ENCODE results near the gene PLXNA4.

The PLXNA4 gene

GRCh38 chr7:132485136-132485535 is 91.1 kb downstream of the PLXNA4 start:
- POLR2A ChIA-PET (ENCODE audit: low non-redundant PET): no interaction called here
- CTCF ChIA-PET: no interaction called here
- no peak for TF ChIP-seq CTCF (conservative IDR thresholded peaks at IDR 0.05; ENCODE audit: low read depth)
- DNase-seq (ENCODE audit: low spot score): no peak
- no peak overlapping the region for H3K27ac ChIP-seq

GRCh38 chr7:132482866-132483265 is 93.4 kb downstream of the PLXNA4 start:
- ChIA-PET CTCF (no interaction called here), POLR2A (ENCODE audit: low non-redundant PET) (no interaction called here)
- H3K27ac ChIP-seq: no peak overlapping the region
- TF ChIP-seq CTCF (conservative IDR thresholded peaks at IDR 0.05; ENCODE audit: low read depth): no peak
- no peak for DNase-seq (ENCODE audit: low spot score)

GRCh38 chr7:132480534-132480933 is 95.7 kb downstream of the PLXNA4 start:
- ChIA-PET CTCF (no interaction called here), POLR2A (ENCODE audit: low non-redundant PET) (no interaction called here)
- no peak overlapping the region for H3K27ac ChIP-seq
- no peak for DNase-seq (ENCODE audit: low spot score)
- TF ChIP-seq CTCF (conservative IDR thresholded peaks at IDR 0.05; ENCODE audit: low read depth): no peak

GRCh38 chr7:132476541-132476940 is 99.7 kb downstream of the PLXNA4 start:
- TF ChIP-seq CTCF (conservative IDR thresholded peaks at IDR 0.05; ENCODE audit: low read depth): no peak
- ChIA-PET POLR2A (ENCODE audit: low non-redundant PET) (no interaction called here), CTCF (no interaction called here)
- no peak for DNase-seq (ENCODE audit: low spot score)
- no peak overlapping the region for H3K27ac ChIP-seq

GRCh38 chr7:132475669-132476116 is 100.6 kb downstream of the PLXNA4 start:
- DNase-seq (ENCODE audit: low spot score): no peak

GRCh38 chr7:132475037-132475668 is 101.1 kb downstream of the PLXNA4 start:
- no peak for TF ChIP-seq CTCF (conservative IDR thresholded peaks at IDR 0.05; ENCODE audit: low read depth)
- POLR2A ChIA-PET (ENCODE audit: low non-redundant PET): no interaction called here
- DNase-seq (ENCODE audit: low spot score): no peak
- H3K27ac ChIP-seq: no peak overlapping the region
- CTCF ChIA-PET: no interaction called here

More at GRCh38 chr7:132475669-132476116, 100.6 kb downstream of the PLXNA4 start:
- CTCF ChIA-PET: no interaction called here
- POLR2A ChIA-PET (ENCODE audit: low non-redundant PET): no interaction called here
- TF ChIP-seq CTCF (conservative IDR thresholded peaks at IDR 0.05; ENCODE audit: low read depth): no peak
- no peak overlapping the region for H3K27ac ChIP-seq
